Measurements from ENCODE around the gene CTNNA1. TPM values are rescaled to one million over a fixed set of nuclear protein-coding genes. Genes with fewer than 3 reads are reported as not detected.

The CTNNA1 gene
- total RNA-seq, 4 donors from 2014 or later = 223 to 304 (median 263) TPM

GRCh38 chr5:138978581-138978980, 225.4 kb downstream of the CTNNA1 start:
- intact Hi-C loops (cut with DNase I; ENCODE audit: low total_unique reads) = no loop called here
- 93 to 97% methylated on average over 1 of the region's 1 CpG for WGBS, 2 donors
- H3K4me3 ChIP-seq (ENCODE audit: low read depth, poor library complexity, severe bottlenecking) = no peak overlapping the region
- no peak for DNase-seq (ENCODE audit: low spot score in 2 of 2)
- no peak for TF ChIP-seq CTCF (IDR thresholded peaks at IDR 0.05)
- no peak for TF ChIP-seq POLR2A (IDR thresholded peaks at IDR 0.05)

DNA sequence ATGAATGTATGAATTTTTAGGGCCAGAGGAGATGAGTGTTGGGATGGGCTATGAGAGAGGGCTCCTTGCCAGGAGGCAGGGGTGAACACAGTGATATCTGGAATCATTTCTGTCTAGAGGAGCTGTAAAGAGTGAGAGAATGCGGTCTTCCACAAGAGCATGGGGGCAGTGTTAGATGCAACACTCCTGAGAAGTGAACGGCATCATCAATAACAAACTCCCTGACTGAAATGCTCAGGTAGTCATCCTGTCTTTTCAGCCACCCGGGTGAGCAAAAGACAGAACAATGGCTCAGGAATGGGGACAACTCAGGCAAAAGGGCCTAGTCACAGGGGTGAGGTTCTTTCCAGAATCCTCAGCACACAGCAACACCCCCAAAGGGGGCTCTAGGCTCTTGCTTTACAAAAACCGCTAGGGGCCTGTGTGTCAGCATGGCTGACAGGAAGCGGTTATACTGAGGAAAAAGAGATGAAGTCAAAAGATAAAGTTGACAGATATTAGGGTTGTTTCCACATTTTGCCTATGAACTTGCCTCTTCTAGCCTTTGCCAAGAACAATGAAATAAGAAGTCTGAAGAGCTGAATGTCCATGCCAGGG, 226.6 kb downstream of the CTNNA1 start:
- no peak overlapping the region for H3K4me3 ChIP-seq (ENCODE audit: low read depth, poor library complexity, severe bottlenecking)
- 87 to 88% methylated on average over 5 of the region's 5 CpGs for WGBS, 2 donors
- no peak for TF ChIP-seq CTCF (IDR thresholded peaks at IDR 0.05)
- TF ChIP-seq POLR2A (IDR thresholded peaks at IDR 0.05) = no peak
- intact Hi-C loops (cut with DNase I; ENCODE audit: low total_unique reads) = no loop called here
- DNase-seq (ENCODE audit: low spot score in 2 of 2) = no peak

GRCh38 chr5:138980441-138980840, 227.2 kb downstream of the CTNNA1 start:
- no peak for DNase-seq (ENCODE audit: low spot score in 2 of 2)
- TF ChIP-seq CTCF (IDR thresholded peaks at IDR 0.05) (no peak), POLR2A (IDR thresholded peaks at IDR 0.05) (no peak)
- H3K4me3 ChIP-seq (ENCODE audit: low read depth, poor library complexity, severe bottlenecking) = no peak overlapping the region
- intact Hi-C loops (cut with DNase I; ENCODE audit: low total_unique reads) = no loop called here

- no peak for DNase-seq (ENCODE audit: low spot score in 2 of 2)
- H3K4me3 ChIP-seq (ENCODE audit: low read depth, poor library complexity, severe bottlenecking) = no peak overlapping the region
- WGBS, 2 donors = 95 to 97% methylated on average over 3 of the region's 3 CpGs
- TF ChIP-seq CTCF (IDR thresholded peaks at IDR 0.05) = no peak
- no peak for TF ChIP-seq POLR2A (IDR thresholded peaks at IDR 0.05)
- intact Hi-C loops (cut with DNase I; ENCODE audit: low total_unique reads) = no loop called here
These were observed 227.9 kb downstream of the CTNNA1 start for GRCh38 chr5:138981131-138981530.

DNA sequence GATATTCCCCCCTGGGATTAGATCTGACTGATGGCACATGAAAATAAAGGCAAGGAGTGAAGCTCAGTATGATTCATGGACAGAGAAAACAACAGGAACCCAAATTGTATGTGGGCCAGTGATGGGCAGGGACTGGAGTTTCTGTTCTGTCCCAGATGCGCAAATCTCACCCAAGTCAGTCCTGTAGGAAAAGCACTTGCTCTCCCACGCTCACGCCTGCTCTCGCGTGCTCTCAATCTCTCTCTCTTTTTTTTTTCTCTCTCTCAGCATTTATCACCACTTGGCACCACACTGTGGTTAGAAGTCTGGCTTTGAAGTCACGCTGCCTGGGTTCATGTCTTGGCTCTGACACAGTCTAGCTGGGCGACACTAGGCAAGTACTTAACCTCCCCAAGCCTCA, 228.4 kb downstream of the CTNNA1 start:
- intact Hi-C loops (cut with DNase I; ENCODE audit: low total_unique reads) = no loop called here
- no peak for DNase-seq (ENCODE audit: low spot score in 2 of 2)
- TF ChIP-seq CTCF (IDR thresholded peaks at IDR 0.05) (no peak), POLR2A (IDR thresholded peaks at IDR 0.05) (no peak)

DNA sequence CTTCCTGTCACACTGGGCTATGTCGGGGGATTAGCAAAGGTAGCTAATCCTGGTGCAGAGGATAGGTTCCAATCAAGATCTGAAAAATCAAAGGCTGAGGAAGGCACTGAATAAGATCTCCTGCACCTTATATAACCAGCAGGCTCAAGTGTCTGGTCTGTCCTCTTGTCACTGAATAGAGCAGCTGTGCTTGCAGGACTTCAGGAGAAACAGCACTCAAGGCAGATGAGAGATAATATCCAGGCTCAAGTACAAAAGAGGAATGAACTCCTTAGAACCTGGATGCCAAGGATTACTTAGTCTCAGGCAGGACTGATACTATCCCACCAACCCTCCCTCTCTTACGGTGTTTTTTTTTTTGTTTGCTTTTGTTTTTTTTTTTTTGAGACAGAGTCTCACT, 230.8 kb downstream of the CTNNA1 start:
- intact Hi-C loops (cut with DNase I; ENCODE audit: low total_unique reads) = no loop called here
- no peak overlapping the region for H3K4me3 ChIP-seq (ENCODE audit: low read depth, poor library complexity, severe bottlenecking)
- DNase-seq (ENCODE audit: low spot score in 2 of 2) = no peak
- 89 to 94% methylated on average over 2 of the region's 2 CpGs for WGBS, 2 donors
- TF ChIP-seq CTCF (IDR thresholded peaks at IDR 0.05) (no peak), POLR2A (IDR thresholded peaks at IDR 0.05) (no peak)

More for the DNA sequence above, 228.4 kb downstream of the CTNNA1 start:
- no peak overlapping the region for H3K4me3 ChIP-seq (ENCODE audit: low read depth, poor library complexity, severe bottlenecking)
- WGBS, 2 donors = 60 to 68% methylated on average over 7 of the region's 7 CpGs

All from lower leg skin (tissue), 4 donors.